Brain pericyte (primary cell): ENCODE measurements around the gene KCNA3.
"Not testable (repeated sequence)": the region's sequence is repeated elsewhere in the genome, so short reads cannot be mapped to it uniquely, and the experiment has no call there.

Source experiments
- DNase-seq: peaks from one replicate; pipeline ENCODE4 v3.0.0-alpha.2; 2012; ENCODE audit warnings: low read depth, low spot score

KCNA3 gene

GRCh38 chr1:110680036-110680735 lies 5.4 kb upstream of the KCNA3 start:
- no peak for DNase-seq

GRCh38 chr1:110677526-110677925 lies 2.8 kb upstream of the KCNA3 start:
- no peak for DNase-seq

- no peak for DNase-seq
Observed at GRCh38 chr1:110676970-110677369, 2.2 kb upstream of the KCNA3 start.

GRCh38 chr1:110675060-110675791 lies 486 bp upstream of the KCNA3 start:
- no peak for DNase-seq

GRCh38 chr1:110673805-110674336 lies 869 bp downstream of the KCNA3 start:
- no peak for DNase-seq

GRCh38 chr1:110673197-110673701 lies 1.5 kb downstream of the KCNA3 start:
- no peak for DNase-seq

- no peak for DNase-seq
Observed at GRCh38 chr1:110672753-110673108, 2.0 kb downstream of the KCNA3 start.

- no peak for DNase-seq
Observed at GRCh38 chr1:110672001-110672752, 2.6 kb downstream of the KCNA3 start.

- no peak for DNase-seq
Observed at GRCh38 chr1:110671361-110671760, 3.4 kb downstream of the KCNA3 start.

GRCh38 chr1:110668549-110668948 lies 6.2 kb downstream of the KCNA3 start:
- DNase-seq = no peak

- DNase-seq = no peak
Observed at GRCh38 chr1:110667776-110668175, 7.0 kb downstream of the KCNA3 start.

- no peak for DNase-seq
Observed at GRCh38 chr1:110663241-110663640, 11.5 kb downstream of the KCNA3 start.

GRCh38 chr1:110659559-110659958 lies 15.2 kb downstream of the KCNA3 start:
- not testable (repeated sequence) for DNase-seq

- no peak for DNase-seq
Observed at GRCh38 chr1:110657351-110657750, 17.4 kb downstream of the KCNA3 start.

GRCh38 chr1:110650609-110651008 lies 24.1 kb downstream of the KCNA3 start:
- no peak for DNase-seq

- DNase-seq = no peak
Observed at GRCh38 chr1:110648417-110648816, 26.3 kb downstream of the KCNA3 start.

- DNase-seq = no peak
Observed at GRCh38 chr1:110647254-110647891, 27.4 kb downstream of the KCNA3 start.

GRCh38 chr1:110645821-110646735 lies 28.7 kb downstream of the KCNA3 start:
- no peak for DNase-seq

GRCh38 chr1:110645211-110645610 lies 29.5 kb downstream of the KCNA3 start:
- no peak for DNase-seq

GRCh38 chr1:110643879-110644472 lies 30.8 kb downstream of the KCNA3 start:
- DNase-seq = no peak
